CD4-positive, alpha-beta T cell treated with Interleukin-6 for 4 hours (primary cell): Measurements from ENCODE around the gene REG4.
A peak's percentile ranks its signal among the peaks of the same experiment; 100 is the strongest.
"Not testable (repeated sequence)": the region's sequence is repeated elsewhere in the genome, so short reads cannot be mapped to it uniquely, and the experiment has no call there.

Experiments
- DNase-seq: peaks from one replicate; pipeline ENCODE4 v3.0.0-alpha.2; 2020; ENCODE audit warnings: mixed read lengths

REG4 gene

DNA sequence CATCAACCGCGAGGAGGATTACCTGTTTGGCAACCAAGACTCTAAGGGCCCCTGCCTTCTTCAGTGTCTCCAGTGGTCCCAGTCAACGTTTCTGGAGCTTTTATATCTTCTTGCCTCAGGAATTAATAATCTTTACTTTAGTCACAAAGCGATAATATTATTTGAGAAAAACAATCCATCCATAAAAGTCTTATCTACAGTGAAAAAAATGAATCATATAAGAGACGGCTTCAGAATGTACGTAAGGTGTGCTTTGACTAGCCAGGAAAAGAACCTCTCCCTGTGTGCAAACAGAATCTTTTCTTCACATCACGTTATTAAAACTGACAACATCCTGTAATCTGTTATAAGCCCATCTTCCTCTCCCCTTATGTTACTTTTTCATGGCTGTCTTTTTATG is at the start of gene REG4:
REG4 (minus strand) TSS at position 74 of the 400 bp plus-strand sequence. CDS start 2,691 bp downstream, outside the sequence.
- no peak for DNase-seq

DNA sequence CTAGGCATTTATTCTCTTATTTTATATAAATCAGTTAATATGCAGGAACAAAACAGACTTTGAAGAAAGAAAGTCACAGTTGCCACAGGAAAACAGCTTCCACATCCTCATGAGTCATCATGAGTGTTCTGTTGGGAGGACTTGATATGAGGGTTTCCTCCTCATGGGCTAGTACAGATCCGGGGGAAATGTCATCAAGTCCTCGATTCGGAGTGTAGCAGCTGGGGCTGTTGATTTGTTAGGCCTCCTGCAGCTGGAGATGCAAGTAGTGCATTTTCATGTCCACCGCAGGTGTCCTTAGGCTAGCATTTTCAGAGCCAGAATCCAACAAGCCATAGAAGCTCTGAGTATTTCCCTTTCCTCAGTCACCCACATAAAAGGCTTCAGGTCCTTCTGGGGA is 48.4 kb upstream of the REG4 start:
- DNase-seq, result peak; percentile 7

DNA sequence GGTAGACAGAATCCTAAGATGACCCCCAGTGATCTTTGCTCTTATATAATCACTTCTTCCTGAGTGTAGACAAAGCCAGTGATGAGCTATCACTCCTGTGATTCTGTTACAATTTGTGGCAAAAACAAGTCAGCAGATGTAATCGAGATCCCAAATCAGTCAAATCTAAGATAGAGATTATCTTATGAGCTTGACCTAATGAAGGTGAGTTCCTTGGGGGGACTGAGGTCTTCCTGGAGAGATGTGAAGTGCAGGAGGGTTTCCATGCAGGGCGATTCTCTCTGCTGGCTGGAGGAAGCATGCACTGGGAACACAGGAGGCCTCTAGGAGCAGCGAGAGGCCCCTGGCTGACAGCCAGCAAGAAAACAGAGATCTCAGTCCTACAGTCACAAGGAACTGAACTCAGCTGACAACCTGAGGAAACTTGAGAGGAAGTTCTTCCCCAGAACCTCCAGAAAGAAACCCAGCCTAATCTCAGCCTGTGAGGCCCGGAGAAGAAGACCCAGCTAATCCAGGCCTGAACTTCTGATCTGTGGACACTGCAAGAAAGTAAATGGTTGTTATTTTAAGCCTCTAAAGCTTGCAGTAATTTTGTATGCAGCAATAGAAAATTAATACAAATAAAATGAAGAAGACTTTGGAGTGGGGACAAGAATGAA is 47.4 kb upstream of the REG4 start:
- DNase-seq, result not testable (repeated sequence)

DNA sequence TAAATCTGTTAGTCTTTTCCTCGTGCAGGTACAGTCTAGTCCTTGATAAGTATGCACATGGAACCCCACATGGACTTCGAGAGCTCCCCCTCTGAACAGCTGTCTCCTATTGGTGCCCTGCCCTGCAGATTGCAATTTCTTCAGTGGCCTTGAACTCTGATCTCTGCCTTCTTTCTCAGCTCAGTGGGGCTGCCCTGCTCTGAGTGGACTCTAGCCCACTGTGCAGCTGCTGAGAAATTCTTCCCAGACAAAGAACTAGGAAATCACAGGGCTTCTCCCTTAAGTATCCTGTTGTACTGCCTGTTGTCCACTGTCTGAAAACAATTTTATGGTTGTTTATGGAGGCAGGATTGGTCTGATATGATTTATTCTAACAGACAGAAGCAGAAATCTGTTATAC is 46.9 kb upstream of the REG4 start:
- DNase-seq, result no peak

DNA sequence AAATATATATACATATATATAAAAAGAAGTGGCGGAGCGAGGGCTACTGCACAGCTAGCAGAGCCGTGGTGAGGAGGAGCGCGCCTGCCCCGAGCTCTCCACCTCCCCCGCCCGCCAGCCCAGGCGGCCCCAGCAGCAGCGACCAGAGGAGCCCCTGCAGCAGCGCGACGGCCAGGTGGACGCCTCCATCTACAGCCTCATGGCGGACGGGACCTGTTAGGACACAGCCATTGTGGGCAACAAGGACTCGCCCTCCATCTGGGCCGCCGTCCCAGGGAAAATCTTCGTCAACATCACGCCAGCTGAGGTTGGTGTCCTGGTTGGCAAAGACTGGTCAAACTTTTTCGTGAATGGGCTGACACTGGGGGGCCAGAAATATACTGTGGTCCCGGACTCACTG is 41.9 kb upstream of the REG4 start:
- no peak for DNase-seq

DNA sequence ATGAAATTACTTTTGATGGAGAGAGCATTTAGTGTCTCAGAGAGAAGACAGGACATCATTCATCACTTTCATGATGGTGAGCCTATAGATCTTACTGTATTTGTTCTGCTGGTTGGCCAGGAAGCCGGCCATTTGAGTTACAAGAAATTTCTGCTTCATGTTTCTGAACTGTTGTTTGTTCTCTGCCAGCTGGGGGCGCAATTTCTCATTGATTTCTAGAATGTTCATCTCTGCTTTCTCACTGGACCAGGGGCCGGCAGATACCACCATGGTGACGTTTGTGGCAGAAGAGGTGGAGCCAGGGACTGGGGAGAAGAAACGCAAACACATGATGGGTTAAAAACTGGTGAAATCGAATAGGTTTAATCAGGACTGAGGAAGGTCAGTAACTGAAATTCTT is 32.9 kb upstream of the REG4 start:
- not testable (repeated sequence) for DNase-seq

DNA sequence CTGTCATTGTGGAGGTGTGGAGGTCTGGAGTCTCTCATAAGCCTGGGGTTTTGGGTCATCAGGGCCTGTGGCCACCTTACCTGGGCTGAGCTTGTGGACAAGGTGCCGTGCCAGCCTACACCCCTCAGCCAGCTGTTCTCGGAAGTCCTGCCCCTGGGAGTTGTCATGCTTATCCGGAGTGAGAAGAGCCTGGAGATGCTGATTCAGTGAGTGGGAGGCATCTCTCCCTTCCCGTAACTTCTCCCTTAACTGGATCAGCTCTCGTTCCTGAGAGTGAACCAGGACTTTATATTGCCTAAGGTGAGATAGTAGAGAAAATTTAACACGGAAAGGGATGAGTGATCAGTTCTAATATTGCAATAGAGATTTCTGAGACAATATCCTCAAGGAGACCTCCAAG is 30.0 kb upstream of the REG4 start:
- DNase-seq, result no peak

DNA sequence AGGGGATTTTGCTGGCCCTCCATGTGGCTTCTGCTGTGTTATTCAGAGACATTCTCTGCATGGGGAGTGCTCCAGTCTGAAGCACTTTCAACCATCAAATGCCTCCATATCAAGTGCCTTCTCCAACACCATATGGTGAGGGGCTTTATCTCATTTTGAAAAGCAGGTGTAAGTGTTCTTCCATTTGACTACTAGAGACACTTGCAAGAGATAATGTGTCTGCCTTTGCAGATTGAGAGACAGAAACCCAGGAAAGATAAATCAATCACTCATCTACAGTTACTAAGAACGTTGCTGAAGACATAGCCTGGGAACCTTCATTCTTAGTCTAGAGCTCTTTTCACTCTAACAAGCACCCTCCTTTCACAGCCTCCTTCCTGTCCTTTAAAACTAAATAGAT is 29.5 kb upstream of the REG4 start:
- DNase-seq, result no peak

DNA sequence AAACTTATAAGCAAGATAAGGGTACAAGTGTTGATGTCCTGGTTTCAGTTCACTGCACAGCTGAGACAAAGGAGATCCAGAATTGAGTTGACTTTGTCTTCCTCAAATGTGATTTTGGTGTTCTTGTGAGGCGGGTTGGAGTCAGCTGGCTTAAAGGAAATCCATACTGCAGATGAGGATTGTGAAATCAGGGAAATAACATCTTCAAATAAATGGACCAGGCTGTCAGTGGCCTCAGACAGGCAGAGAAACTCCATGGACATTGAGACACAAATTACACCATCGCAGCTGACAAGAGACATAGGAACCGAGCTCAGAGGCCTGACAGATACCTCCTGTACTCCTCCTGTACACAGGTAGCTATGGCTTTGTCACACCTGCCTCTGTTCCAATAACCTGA is 27.0 kb upstream of the REG4 start:
- no peak for DNase-seq

DNA sequence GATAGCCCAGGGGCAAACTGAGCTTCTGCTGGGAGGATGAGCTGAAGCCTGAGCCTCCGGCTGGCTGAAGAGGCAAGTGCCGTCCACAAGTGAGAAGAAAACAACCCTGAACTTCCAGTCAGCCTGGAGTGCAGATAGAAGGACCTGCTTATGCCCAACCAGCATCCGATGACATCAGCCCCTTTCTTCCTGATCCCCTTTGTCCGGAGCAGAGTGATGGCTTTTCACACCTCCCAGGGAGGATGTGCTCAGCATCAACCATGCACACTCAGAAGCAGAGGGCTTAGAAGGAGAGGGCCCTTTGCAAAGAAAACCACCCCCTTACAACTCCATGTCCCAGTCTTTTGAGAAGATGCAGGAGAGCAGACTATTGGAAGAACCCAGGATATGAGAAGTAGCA is 23.7 kb upstream of the REG4 start:
- no peak for DNase-seq

DNA sequence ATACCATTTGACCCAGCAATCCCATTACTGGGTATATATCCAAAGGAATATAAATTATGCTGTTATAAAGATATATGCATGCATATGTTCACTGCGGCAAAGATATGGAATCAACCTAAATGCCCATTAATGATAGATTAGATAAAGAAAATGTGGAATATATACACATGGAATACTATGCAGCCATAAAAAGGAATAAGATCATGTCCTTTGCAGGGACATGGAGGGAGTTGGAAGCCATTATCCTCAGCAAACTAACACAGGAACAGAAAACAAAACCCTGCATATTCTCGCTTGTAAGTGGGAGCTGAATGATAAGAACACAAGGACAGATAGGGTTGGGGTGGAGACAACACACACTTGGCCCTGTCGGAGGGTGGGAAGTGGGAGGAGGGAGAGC is 19.8 kb upstream of the REG4 start:
- no peak for DNase-seq

DNA sequence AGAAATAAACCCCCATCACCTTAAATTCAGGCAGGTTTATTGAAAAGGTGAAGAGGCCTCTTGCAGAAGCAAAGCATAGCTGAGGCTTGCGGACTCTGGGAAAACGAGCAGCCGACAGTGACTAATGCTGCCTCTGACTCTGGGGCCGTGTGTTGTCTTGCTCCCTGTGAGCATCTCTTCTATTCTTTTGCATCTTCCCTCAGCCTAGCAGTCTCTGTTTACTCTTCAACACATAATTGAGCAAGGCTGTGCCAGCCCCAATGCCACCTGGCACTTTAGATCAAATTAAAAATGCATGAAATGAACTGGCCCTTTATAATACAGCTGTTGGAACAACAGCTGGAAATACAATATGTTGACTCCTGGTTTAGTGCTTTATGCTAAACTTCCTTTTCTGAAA is 18.4 kb upstream of the REG4 start:
- no peak for DNase-seq

DNA sequence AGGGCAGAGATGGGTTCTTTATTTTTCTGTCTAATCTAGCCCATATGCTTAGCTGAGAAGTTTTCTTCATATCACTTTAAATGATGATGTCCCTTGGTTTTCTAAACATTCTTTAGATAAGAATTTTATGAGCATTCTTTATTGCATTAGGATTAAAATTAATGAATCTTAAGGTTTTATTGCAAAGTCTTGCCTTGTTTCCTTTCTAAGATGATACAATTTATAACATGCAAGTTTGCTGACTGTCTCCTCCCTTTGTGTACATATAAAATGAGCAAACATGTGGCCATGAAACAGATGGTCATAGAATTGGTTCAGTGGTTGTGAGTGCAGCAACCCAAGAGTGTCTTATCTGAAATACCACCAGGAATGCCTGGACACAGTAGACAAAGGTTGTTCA is 17.7 kb upstream of the REG4 start:
- not testable (repeated sequence) for DNase-seq

DNA sequence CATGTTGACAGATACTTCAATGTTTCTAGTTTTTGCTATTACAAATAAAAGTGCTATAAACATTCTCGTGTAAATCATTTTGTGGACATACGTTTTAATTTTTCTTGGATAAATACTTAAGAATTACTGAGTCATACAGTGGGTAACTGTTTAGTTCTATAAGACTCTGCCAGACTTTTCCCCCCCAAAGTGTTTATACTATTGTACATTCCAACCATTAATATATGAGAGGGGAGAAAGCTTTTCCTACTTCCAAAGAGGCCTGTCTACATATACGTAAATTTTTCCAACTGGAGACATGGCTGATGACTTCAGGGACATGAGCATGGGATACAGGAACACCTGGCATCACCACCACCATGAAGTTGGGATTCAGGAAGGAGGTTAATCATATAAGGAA is 17.0 kb upstream of the REG4 start:
- DNase-seq, result no peak

DNA sequence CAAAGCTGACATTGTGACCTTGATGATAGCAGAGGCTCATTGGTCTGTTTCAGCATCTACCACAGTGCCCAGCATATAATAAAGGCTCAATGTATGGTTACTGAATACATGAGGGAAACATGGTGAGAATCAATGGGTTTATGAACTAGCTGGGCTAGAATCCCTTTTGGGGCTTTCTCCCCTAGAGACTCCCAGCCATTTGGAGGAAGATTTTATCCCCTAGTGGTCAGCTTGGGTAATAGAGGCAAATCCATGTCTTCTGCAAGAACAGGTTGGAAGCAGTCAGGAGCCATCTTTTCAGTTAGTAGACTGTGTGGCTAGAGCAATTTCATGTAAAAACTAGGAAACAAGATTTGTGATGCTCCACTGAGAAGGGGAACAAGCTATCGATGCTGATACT is 15.8 kb upstream of the REG4 start:
- no peak for DNase-seq

DNA sequence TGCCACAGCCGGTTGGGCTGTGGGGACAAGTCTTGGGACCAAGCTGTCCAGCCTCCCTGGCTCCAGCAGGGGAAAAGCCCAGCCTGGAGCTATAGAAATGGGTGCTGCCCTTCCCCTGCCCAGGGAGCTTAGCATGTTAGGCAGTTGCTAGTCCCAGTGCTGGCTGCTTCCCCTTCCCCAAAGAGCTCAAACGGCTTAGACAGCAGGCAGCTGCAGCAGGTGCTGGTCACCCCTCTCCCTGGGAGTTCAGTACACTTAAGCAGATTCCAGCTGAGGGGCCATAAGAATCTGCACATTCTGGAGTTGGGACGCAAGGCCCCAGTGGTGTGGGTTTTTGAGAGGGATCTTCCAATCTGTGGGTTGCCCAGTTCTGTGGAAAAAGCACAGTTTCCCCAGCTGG is 11.1 kb upstream of the REG4 start:
- no peak for DNase-seq

DNA sequence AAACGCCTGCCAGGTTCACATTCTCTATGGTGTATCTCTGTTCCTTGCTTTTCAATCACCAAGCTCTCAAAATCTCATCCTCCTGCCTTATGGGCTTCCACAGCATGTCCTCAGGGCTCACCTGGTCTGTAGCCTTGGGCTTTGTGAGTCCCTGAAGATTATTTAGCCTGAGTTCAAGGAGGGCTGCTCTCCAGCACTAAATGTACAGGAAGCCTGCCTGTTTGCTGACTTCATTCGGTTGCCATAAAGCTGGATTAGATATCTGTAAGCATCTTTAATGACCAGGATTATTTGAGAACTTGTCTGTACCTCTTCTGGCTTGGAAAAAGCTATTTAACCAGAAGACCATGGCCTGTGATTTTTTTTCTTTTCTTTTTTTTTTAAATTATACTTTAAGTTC is 6.9 kb upstream of the REG4 start:
- DNase-seq, result no peak

DNA sequence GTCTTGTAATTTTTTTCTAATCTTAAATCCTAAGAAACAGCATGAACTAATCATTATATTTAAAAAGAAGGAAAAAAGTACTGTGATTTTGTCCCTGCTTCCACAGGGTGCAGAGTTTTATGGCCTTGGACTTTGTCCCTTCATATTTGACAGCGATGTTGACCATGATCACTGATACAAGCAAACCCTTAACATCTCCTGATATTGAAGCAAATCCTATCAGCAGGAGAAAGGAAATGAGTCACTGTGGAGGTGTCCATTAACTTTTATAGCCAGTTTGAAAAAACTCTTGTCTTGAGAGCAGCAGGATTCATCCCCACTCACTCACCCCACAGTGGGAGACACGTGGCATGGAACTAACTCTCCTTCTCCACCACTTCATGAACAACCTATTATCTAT is 5.1 kb upstream of the REG4 start:
- no peak for DNase-seq

DNA sequence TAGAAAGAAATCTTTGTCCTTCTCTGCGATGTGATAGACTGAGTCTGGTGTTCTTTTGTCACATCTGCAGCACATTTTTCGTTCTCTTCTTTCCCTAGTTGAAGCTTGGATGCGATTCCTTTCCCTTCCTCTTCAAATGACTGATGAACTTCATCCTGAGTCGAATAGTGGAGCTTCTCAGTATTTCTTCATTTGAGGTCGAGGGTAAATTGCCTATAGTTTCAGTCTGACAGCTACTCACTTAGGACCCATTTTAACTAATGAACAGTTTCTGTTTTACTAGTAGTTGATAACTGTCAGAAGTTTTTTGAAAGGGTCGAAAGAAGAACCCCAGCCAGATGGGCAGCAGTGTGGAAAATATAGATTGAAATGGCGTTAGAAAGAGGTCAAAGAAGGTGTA is 4.7 kb upstream of the REG4 start:
- DNase-seq, result no peak

DNA sequence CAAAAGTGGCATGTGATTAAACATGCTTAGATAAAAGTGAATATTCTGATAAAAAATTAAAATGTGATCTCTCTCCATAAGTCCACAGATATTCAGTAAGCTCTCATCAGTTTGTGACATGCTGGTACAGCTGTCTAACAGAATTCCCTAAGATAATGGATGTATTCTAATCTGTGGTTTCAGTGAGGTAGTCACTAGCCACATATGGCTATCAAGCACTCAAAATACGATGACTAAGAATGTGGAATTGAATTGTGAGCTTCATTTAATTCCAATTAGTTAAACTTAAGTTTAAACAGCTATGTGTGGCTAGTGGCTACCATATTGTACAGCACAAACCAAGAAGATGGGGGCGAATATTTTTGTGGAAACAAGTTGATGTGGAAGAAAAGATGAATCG is 4.1 kb upstream of the REG4 start:
- no peak for DNase-seq

DNA sequence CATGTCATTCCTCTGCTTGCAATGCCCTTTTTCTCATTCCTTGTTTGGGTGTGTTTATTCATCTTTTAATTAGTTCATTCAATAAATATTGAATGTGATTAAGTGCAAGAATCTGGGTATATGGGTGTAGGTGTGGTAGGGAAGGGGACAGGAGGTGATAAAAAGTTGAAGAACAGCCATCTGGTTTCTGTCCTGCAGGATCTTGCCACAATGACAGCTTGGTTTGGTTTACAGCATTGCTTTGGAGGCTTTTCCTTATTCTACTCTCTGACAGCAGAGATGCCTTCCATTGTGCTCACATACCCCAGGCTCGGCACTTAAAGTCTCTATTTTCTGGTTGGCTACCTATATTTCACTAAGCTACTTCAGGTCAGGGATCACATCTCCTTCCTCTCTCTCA is 3.0 kb upstream of the REG4 start:
- no peak for DNase-seq

DNA sequence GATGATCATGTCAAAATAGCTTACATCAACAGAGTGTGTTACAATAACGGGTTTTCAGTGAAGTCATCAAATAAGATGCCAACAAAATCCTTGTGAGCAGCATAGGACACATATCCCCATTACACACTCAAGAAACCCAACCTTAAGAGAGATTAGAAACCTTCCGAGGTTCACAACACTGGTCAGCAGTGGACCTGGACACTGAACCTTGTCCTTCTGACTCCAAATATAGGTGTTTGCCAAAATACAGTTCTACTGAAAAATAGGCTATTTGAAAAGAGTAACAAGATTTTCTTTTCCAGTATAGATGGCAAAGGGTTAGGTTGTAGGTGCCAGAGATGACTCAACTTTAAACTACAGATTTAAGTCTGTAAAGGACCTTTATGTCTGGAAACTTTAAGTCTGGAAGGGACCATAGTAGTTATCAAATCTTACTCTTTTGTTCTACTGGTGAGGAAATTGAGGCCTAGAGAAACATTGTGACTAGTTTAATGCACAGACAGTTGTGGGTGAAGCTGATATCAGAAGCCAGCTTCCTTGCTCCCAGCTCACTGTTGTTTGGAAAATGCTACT is 811 bp upstream of the REG4 start:
- DNase-seq, result no peak

DNA sequence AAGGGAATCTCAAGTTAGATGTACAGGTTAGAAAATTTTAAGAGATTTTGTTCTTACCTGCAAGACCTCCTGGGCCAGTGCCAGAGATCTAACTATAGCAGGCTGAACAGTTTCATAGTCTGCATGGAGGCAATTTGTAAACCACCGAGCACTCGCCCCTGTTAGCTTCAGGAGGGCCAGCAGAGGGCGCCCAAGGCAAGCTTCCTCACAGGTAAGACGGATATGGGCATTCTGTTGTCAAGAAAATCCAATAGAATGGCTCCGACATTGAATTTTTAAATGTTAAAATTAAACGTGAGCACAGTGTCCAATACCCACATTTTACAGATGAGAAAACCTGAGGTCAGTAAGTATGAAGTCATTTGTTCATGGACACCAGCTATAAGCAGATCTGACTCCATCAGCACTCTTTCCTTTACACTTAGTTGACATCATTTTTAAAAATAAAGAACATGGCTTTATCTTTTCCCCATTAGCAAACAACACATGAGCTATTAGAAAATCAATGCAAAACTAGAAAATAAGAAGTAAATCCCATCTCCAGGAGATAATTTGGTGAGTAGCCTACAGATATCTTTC is 2.2 kb downstream of the REG4 start:
- DNase-seq, result peak; percentile 77

DNA sequence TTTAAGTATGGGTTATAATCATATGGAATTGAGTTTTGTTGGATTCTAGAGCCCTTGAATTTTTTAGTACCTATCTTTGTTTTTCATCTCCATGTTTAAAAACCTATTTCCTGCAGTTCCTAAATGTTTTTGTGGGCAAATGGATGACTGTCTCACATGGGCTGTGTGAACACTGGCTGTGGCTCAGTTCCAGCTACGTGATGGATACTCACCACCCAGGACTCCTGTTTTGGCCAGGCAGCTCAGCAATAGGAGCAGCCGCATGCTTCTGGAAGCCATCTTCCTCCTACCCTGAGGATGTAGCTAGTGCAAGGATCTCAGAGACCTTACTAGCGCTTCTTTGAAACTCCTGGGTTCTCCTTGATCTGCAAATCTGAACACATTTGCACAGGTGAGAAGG is 2.8 kb downstream of the REG4 start:
- no peak for DNase-seq

DNA sequence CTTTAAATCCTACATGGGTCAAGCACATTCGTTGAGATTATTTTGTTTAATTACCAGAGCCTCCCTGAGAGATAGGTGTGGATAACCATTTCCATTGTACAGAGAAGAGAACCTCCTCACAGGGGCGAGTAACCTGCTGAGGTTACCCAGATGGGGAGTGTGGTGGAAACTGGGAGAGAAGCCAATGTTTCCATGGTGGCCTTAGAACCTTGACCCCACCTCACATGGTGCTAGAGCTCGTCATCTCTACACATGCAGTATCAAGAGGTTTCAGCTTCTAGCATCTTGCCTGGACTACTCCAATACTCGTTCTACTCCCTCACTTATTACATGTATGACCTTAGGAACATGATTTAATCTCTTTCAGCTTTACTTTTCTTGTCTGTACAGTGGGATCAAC is 4.8 kb downstream of the REG4 start:
- no peak for DNase-seq
